ENCODE results near the gene INTS4. TPM values are rescaled to one million over a fixed set of nuclear protein-coding genes. Genes with fewer than 3 reads are reported as not detected.
A peak's percentile ranks its signal among the peaks of the same experiment; 100 is the strongest.

INTS4 gene
- total and polyA plus RNA-seq, 2 of the 8 experiments (the other 6 are each of a cell fraction or from before 2014, with no cell fraction given) = 27.0 to 31.3 TPM

- TF ChIP-seq TAF7 (optimal IDR thresholded peaks at IDR 0.05; ENCODE audit: borderline replicate concordance, low read depth, low read length) = peak; percentile 65
- TF ChIP-seq GABPA (IDR thresholded peaks at IDR 0.05; ENCODE audit: borderline replicate concordance, insufficient read depth, low read length) = peak; percentile 89; the same call in 1 of the 2 replicates
- no peak for TF ChIP-seq JUN (IDR thresholded peaks at IDR 0.05; ENCODE audit: low read depth, low read length)
- TF ChIP-seq HDAC2 (IDR thresholded peaks at IDR 0.05; ENCODE audit: borderline replicate concordance in 1 of 2, low read depth in 2 of 2, low read length in 2 of 2) = peak; percentile 14 to 54; a peak in 2 of 4 replicates
- TF ChIP-seq TAF1 (IDR thresholded peaks at IDR 0.05; ENCODE audit: low read depth, low read length) = peak; percentile 92
- TF ChIP-seq BRCA1 (IDR thresholded peaks at IDR 0.05; ENCODE audit: low read depth, low read length) = no peak
- peak; percentile 62 to 78 for TF ChIP-seq POLR2A (IDR thresholded peaks at IDR 0.05; ENCODE audit: control extremely low read depth in 1 of 2, low read depth in 2 of 2, low read length in 2 of 2)
- TF ChIP-seq NANOG (IDR thresholded peaks at IDR 0.05; ENCODE audit: insufficient read depth, low read depth, low read length, poor library complexity, severe bottlenecking) = no peak
- 0 out of 3 replicates have a peak, but pooled peaks of 1 of the 2 experiments have one; percentile 21 for TF ChIP-seq EP300 (IDR thresholded peaks at IDR 0.05; ENCODE audit: borderline replicate concordance in 1 of 2, low read depth in 2 of 2, low read length in 2 of 2)
- no peak for TF ChIP-seq FOSL1 (IDR thresholded peaks at IDR 0.05; ENCODE audit: insufficient read depth, low read depth, low read length)
- peak; percentile 98 for TF ChIP-seq SP1 (IDR thresholded peaks at IDR 0.05; ENCODE audit: low read depth, low read length)
- no peak for TF ChIP-seq JUND (IDR thresholded peaks at IDR 0.05; ENCODE audit: low read length)
- peak; percentile 98 for TF ChIP-seq EGR1 (IDR thresholded peaks at IDR 0.05; ENCODE audit: borderline replicate concordance, low read depth, low read length)
- no peak for TF ChIP-seq USF2 (IDR thresholded peaks at IDR 0.05; ENCODE audit: low read length)
- TF ChIP-seq CTCF (IDR thresholded peaks at IDR 0.05; ENCODE audit: control extremely low read depth in 1 of 3, insufficient read depth in 1 of 3, low read depth in 1 of 3, low read length in 3 of 3) = no peak
- TF ChIP-seq BACH1 (IDR thresholded peaks at IDR 0.05; ENCODE audit: low read length) = no peak
- TF ChIP-seq RBBP5 (IDR thresholded peaks at IDR 0.05; ENCODE audit: borderline replicate concordance, low read depth, low read length) = no peak
Observed at GRCh38 chr11:77994434-77995362, at the start of gene INTS4 (continued).
